ENCODE measurements around the gene PAQR9.

- no peak for TF ChIP-seq POLR2AphosphoS5 (IDR thresholded peaks at IDR 0.05)
- TF ChIP-seq CTCF (IDR thresholded peaks at IDR 0.05) = no peak
- no peak for TF ChIP-seq POLR2A (IDR thresholded peaks at IDR 0.05)
Measured at GRCh38 chr3:142934128-142934886, 29.2 kb downstream of the PAQR9 start.

All from upper lobe of left lung (tissue), 4 donors.